ENCODE measurements around the gene ETV6. TPM values are rescaled to one million over a fixed set of nuclear protein-coding genes. Genes with fewer than 3 reads are reported as not detected.
"Not testable (repeated sequence)": the region's sequence is repeated elsewhere in the genome, so short reads cannot be mapped to it uniquely, and the experiment has no call there.

Gene ETV6
- total RNA-seq, 2 donors from 2014 or later: 17.5 to 17.9 TPM

DNA sequence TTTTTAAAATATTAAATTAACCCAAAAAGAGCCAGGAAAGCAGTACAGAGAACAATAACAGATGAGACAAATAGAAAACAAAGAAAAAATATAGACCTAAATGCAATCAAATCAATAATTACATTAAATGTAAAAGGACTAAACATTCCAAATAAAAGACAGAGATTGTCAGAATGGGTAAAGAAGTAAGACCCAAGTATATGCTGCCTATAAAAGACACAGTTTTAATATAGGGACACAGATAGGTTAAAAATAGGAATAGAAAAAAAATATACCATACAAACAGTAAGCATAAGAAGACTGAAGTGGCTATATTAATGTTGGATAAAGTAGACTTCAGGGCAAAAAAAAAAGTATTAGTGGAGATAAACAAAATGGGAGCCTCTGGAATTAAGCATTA lies 258.2 kb downstream of the ETV6 start:
- no peaks in the 10 kb centered on the region for H3K36me3 ChIP-seq (replicated peaks in 1 of 2; ENCODE audit: insufficient read depth in 1 of 2, low read depth in 2 of 2)
- H3K4me3 ChIP-seq: no peak overlapping the region
- no peak overlapping the region for H3K27ac ChIP-seq
- TF ChIP-seq, protein P1, sequence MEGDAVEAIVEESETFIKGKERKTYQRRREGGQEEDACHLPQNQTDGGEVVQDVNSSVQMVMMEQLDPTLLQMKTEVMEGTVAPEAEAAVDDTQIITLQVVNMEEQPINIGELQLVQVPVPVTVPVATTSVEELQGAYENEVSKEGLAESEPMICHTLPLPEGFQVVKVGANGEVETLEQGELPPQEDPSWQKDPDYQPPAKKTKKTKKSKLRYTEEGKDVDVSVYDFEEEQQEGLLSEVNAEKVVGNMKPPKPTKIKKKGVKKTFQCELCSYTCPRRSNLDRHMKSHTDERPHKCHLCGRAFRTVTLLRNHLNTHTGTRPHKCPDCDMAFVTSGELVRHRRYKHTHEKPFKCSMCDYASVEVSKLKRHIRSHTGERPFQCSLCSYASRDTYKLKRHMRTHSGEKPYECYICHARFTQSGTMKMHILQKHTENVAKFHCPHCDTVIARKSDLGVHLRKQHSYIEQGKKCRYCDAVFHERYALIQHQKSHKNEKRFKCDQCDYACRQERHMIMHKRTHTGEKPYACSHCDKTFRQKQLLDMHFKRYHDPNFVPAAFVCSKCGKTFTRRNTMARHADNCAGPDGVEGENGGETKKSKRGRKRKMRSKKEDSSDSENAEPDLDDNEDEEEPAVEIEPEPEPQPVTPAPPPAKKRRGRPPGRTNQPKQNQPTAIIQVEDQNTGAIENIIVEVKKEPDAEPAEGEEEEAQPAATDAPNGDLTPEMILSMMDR (IDR thresholded peaks at IDR 0.05): no peak
- no peak for TF ChIP-seq POLR2A (IDR thresholded peaks at IDR 0.05)
- H3K9me3 ChIP-seq: no peaks in the 10 kb centered on the region
- ATAC-seq (no peak), DNase-seq (no peak)
- H3K27me3 ChIP-seq: no peaks in the 10 kb centered on the region
- intact Hi-C loops (cut with DNase I): no loop called here
- H3K4me1 ChIP-seq: no peaks in the 10 kb centered on the region

DNA sequence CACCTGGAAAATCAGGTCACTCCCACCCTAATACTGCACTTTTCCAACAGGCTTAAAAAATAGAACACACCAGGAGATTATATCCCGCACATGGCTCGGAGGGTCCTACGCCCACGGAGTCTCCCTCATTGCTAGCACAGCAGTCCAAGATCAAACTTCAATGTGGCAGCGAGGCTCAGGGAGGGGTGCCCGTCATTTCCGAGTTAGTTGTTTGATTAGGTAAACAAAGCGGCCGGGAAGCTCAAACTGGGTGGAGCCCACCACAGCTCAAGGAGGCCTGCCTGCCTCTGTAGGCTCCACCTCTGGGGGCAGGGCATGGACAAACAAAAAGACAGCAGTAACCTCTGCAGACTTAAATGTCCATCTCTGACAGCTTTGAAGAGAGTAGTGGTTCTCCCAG lies 259.9 kb downstream of the ETV6 start:
- H3K27me3 ChIP-seq; intact Hi-C loops (cut with DNase I); H3K4me1 ChIP-seq; H3K4me3 ChIP-seq; H3K36me3 ChIP-seq (replicated peaks in 1 of 2; ENCODE audit: insufficient read depth in 1 of 2, low read depth in 2 of 2); DNase-seq; H3K9me3 ChIP-seq; ATAC-seq; H3K27ac ChIP-seq: not testable (repeated sequence)
- whole genome bisulfite sequencing, 2 donors: 67 to 89% methylated on average over 9 of the region's 9 CpGs

DNA sequence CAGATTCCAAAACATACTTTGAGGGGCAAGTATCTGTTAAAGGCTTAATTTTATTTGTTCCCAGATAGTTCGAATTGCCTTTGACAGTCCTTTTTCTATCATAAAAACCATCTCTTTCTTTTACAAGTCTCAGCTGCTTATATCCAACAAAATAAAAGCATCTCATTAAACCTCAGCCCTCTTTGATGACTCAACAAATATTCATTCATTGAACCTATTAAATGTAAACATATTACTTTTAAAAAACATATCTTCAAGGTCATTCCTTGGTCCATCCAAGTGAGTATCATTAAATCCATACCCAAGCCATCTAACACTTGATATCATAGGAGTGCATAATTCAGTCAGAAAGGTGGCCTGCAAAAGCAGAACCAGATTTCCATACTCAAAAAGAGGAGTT lies 266.6 kb downstream of the ETV6 start:
- Histone ChIP-seq H3K9me3 (no peaks in the 10 kb centered on the region), H3K36me3 (replicated peaks in 1 of 2; ENCODE audit: insufficient read depth in 1 of 2, low read depth in 2 of 2) (no peaks in the 10 kb centered on the region), H3K27me3 (no peaks in the 10 kb centered on the region), H3K4me3 (no peak overlapping the region), H3K4me1 (no peaks in the 10 kb centered on the region), H3K27ac (no peak overlapping the region)
- TF ChIP-seq POLR2A (IDR thresholded peaks at IDR 0.05): no peak
- TF ChIP-seq, protein P1 (IDR thresholded peaks at IDR 0.05): no peak
- WGBS, 2 donors: 83 to 89% methylated on average over 1 of the region's 1 CpG
- intact Hi-C loops (cut with DNase I): no loop called here
- DNase-seq: no peak
- ATAC-seq: no peak

DNA sequence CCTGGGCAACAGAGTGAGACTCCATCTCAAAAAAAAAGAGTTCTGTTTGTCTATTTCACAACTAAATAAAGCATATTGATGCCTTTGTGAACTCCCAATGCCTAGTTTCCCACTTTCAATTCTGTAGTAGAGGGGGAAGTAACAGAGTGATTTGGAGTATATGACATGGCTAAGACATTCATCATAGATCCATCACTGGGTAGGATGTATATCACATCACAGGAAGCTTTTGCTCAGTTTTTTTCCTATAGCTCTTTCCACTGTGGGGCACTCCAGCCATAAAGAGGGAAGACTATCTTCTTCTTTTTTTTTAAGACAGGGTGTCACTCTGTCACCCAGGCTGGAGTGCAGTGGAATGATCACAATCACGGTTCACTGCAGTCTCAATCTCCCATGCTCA lies 267.3 kb downstream of the ETV6 start:
- DNase-seq (no peak), ATAC-seq (no peak)
- no peak for TF ChIP-seq POLR2A (IDR thresholded peaks at IDR 0.05)
- TF ChIP-seq, protein P1 (IDR thresholded peaks at IDR 0.05): no peak
- Histone ChIP-seq H3K36me3 (replicated peaks in 1 of 2; ENCODE audit: insufficient read depth in 1 of 2, low read depth in 2 of 2) (no peaks in the 10 kb centered on the region), H3K9me3 (no peaks in the 10 kb centered on the region), H3K4me1 (no peaks in the 10 kb centered on the region), H3K27ac (no peak overlapping the region), H3K27me3 (no peaks in the 10 kb centered on the region), H3K4me3 (no peak overlapping the region)
- intact Hi-C loops (cut with DNase I): no loop called here
- 54 to 73% methylated on average over 1 of the region's 1 CpG for WGBS, 2 donors

DNA sequence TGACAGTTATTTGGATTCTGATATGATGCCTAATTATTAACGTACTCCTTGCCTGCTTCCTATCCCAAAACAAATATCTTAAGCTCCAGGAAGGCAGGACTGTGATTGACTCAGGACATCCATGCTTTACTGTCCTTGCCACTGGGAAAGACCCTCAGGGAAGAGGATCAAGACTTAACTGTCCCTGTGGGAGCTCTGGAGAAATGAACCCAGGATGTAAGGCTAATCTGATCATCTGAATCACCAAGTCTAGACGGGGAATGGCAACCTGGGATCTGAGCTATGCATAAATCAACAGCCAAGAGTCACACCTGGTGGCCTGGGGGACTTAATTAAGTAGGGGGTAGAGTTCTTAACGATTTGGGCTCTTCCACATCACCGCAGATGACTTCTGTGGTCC lies 268.0 kb downstream of the ETV6 start:
- intact Hi-C loops (cut with DNase I): no loop called here
- 48 to 52% methylated on average over 4 of the region's 4 CpGs for WGBS, 2 donors
- no peak for ATAC-seq
- Histone ChIP-seq H3K9me3 (no peaks in the 10 kb centered on the region), H3K27ac (no peak overlapping the region), H3K27me3 (no peaks in the 10 kb centered on the region), H3K4me3 (no peak overlapping the region), H3K36me3 (replicated peaks in 1 of 2; ENCODE audit: insufficient read depth in 1 of 2, low read depth in 2 of 2) (no peaks in the 10 kb centered on the region), H3K4me1 (no peaks in the 10 kb centered on the region)
- no peak for DNase-seq
- TF ChIP-seq POLR2A (IDR thresholded peaks at IDR 0.05): no peak
- TF ChIP-seq, protein P1 (IDR thresholded peaks at IDR 0.05): no peak
